Kidney tubule cell (primary cell): ENCODE results near the gene SLC52A3.

Experiments
- DNase-seq: peaks from one replicate; pipeline ENCODE4 v3.0.0-alpha.2; 2018; ENCODE audit warnings: low spot score

Gene SLC52A3

DNA sequence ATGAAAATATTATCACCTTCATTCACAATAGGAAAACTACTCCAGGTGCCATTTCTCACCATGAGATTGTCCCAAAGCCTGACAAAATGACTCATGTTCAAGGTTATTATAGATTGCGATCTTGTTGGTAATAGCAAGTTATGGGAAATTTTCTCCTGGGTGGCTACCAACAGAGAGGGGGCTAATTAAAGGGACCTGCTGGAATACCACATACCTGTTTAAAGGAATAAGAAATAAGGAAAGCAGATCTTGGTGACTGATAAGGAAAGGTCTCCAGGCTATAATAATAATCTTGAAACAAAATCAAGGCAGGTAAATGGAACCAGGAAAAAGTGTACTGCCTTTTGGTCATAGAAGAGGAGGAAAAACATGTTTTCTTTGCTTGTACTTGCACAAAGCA, 1.4 kb downstream of the SLC52A3 start:
- DNase-seq: no peak

DNA sequence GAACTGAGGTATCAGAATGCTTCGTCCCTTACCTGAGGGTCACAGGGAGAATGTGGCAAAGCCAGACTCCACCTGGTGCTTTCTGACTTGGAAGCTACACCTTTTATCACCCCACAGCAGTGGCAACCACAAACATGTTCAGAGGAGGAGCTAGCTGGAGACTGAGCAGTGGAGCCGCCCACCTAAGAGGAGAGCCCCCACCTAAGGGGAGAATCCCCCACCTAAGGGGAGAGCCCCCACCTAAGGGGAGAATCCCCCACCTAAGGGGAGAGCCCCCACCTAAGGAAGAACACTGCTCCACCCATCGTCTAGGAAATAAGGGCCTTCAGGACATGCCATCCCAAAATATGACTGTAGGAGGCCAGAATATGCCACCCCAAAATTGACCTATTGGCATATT, 4.0 kb downstream of the SLC52A3 start:
- no peak for DNase-seq

DNA sequence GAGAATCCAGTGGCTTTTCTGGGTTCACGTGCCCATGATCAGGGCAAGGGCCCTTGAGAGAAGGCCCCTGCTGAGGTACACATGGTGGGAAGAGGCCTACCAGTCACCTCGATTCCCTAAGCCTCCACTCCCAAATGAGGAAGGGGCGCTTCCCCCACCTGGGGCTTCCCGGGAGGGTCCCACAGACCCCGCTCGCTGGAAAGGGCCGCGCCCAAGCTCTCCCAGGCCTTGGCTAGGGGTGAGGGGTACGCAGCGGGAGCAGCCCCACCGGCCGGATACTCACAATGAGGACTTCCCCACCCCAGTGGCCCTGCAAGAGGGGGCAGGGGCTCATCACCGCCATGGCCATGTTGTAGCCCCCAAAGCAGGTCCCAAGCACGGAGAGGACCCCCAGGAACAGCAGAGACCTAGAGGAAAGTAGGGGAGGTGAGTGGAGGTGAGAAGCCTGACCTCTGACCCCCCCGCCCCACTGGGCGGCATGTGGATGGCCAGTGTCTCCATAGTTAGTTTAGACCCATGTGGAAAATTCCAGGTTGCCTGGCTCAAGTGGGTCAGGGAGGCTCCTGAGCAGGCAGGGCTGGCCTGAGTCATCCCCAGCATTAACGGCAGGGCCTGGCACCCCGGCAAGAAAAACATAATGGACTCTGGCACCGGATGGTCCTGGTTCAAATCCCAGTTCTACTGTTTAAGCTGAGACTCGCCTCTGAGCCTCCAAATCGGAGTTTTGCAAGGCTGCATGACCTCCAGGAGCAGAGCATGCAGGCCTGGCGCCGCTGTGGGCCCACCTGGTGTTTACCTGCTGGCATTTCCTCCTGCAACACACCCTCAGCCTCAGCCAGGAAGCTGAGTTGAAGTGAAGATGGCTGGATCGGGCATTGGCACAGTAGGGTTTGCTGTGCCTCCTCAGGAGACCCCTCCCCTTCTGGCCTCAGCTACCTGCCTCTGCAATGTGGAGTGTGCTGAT, 6.6 kb downstream of the SLC52A3 start:
- DNase-seq: no peak

DNA sequence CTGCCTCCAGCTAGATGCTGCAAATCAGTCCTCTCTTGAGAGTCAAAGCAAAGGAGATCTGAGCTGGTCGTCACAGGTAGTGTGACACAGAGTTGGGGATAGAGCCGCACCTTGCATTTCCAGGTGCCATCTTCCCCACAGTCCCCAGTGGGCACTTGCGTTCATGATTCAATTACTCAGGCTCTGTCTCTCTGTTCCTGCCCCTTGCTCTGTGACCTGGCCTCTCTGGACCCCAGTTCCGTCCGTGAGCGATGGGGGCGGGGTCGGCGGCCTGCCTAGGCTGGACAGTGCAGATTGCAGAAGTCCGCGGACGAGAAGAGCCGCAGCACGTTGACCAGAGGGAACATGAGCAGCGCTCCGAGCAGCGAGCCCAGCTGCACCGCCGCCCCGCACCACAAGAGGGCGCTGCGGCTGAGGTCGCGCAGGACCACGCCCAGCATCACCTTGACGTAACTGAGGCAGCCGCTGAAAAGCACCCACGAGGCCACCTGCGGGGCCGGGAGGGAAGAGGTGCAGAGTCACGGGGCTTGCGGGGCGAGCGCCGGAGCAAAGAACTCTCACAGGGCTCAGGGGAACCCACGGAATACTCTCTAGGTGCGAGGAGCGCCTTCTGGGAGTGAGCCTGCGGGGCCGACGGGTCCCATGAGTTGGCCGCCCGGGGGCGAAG, 7.4 kb downstream of the SLC52A3 start:
- DNase-seq: peak; percentile 44

DNA sequence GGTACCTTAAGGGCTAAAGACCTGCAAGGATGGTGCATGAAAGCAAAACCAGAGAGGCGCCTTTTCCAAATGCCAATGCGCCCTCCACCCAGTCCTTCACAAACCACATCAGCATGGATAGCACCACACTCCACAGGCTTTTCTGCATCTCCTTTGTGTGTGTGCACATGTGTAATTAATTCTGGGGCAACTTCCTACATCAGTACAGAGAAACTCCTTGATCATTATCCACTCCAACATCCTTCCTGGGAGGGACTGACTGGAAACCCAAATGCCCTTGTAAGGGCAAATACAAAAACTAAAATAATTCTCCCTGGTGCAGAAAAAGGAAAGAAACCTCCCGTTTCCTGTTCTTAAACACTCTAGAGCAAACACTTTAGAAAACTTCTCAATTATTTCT, 10.8 kb downstream of the SLC52A3 start:
- no peak for DNase-seq

DNA sequence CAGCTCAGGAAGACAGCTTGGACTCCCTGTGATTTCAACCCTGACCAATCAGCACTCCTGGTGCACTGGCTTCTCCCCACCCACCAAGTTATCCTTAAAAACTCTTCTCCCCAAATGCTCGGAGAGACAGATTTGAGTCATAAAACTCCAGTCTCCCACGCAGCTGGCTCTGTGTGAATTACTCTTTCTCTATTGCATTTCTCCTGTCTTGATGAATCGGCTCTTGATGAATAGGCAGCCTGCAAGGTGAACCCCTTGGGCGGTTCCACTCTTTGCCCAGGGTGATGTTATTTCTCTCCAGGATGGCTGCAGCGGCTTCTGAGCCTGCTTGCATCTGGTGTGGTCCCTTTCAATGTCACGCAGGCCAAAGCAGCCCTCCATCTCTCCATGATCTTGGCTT, 12.4 kb downstream of the SLC52A3 start:
- DNase-seq: no peak

DNA sequence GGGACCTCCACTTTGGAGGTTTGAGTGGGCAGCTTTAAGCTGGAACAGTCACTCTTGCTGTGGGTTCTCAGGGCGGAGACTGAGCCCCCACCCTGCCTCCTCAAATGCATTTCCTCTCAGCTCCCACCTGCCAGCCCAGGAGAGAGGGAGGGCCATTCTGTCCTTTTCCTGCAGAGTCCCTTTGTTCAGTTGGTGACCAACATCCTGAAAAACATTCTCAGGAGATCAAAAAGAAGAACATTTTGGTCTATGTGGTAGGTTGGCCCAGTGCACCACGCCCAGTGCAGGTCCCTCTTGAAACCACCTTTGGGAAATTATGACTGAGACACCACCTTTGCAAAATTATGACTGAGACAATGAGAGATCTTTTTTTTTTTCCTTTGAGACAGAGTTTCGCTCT, 13.4 kb downstream of the SLC52A3 start:
- DNase-seq: no peak

DNA sequence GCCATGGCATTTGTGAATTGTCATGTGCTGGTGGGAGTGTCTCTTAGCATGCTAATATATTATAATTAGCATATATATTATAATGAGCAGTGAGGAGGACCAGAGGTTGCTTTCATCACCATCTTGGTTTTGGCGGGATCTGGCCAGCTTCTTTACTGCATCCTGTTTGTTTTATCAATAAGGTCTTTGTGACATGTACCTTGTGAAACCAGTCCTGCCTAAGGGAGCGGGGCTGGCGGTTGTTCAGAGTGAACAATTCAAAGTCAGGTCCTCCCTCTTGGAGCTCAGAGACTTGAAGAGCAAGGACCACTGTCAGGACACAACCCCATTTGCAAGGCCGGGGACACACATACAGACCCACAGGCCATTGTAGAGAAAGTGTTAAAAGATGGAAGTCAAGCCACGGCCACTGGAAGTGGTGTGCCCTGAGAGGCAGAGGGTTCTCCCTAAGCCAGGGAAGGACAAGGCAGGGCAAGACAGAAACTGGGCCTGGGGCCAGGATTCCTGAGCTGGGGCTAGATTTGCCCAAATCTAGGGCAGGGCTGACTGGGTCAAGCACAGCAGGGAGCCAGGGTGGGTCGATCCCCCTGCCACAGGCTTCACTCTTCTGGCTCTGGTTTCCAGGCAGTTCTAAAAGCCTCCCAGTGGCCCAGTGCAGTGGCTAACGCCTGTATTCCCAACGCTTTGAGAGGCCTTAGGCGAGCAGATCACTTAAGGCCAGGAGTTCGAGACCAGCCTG, 14.2 kb downstream of the SLC52A3 start:
- DNase-seq: no peak

DNA sequence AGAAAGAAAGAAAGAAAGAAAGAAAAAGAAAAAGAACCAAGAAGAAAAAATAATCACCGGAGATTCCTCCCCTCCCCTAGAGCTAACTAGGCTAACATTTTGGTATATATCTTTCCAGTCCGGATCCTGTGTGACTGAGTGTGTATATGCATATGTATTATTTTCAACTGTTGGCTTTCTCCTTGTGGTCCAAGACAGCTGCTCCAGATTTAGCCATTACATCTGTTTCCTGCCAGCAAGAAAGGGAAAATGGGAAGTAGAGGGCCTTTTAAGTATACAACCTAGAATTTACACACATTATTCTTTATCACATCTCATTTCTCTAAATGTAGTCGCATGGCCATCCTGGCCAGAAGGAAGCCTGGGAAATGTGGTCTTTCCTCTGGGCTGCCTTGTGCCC, 15.2 kb downstream of the SLC52A3 start:
- no peak for DNase-seq

DNA sequence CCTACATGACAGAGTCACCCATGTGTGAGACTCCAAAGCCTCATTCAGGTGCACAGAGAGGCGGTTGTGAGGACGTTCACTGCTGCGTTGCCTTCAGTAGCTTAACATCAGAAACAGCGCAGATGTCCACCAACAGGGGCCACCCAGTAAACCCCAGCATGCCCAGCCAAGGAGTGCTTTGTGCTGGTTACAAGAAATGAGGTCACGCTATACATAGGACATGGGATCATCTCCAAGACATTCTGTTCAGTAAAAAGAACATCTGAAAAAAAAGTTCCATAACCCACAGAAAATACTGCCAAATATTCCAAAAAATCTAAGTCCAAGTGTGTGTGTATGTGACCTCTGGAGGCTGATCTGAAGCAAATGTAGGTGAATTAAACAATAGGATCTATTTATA, 16.0 kb downstream of the SLC52A3 start:
- DNase-seq: no peak

DNA sequence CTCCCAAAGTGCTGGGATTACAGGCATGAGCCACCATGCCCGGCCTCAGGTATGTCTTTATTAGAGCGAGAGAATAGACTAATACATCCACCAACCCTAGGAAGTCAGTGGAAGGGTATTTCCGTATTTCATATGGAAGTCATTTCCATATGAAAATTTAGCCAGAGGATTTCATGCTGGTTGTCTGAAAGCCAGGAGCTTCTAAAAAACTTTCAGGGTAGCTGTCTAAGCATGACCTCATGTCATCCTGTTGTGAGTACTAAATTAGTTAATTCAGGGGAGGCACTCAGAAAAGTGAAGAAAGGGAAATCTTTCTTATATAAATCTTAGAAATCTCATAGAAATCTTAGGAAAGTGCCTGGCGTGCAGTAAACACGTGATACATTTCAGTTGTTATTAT, 16.5 kb downstream of the SLC52A3 start:
- DNase-seq: no peak

DNA sequence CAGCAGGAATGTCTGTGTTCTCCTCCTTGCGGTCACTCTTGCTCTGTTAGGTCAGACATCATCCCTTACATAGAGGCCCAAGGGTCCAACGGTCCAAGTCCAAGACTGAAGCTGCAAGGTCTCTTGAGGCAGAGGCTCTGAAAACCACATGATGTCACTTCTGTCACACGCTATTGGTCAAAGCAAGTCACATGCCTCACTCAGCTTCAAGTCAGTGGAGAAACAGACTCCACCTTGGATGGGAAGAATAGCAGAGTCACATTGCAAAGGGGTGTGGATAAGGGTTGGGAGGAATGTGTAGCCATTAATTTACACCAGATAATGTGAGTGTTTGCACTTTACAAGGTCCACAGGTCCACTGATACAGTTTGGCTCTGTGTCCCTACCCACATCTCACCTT, 17.5 kb downstream of the SLC52A3 start:
- no peak for DNase-seq

DNA sequence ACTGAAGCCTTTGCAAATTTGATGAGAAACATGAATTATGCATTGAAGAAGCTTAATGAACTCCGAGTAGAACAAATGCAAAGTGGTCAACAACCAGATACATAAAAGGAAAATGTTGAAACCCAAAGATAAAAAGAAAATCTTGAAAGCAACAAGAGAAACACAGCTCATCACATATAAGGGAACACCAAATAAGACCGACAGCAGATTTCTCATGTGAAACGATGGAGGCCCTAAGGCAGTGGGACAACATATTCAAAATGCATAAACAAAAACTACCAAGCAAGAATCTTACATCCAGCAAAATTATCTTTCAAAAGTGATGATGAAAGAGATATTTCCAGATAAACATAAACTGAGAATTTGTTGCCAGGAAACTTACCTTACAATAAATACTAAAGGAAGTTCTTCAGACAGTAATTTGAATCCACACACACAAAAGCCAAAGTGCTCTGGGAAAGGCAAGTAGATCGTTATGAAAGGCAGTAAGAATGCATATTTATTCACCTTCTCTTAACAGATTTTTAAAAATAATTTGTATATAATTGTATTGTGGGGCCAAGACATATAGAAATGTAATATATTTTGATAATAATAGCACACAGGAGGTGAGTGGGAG, 22.5 kb downstream of the SLC52A3 start:
- DNase-seq: no peak

DNA sequence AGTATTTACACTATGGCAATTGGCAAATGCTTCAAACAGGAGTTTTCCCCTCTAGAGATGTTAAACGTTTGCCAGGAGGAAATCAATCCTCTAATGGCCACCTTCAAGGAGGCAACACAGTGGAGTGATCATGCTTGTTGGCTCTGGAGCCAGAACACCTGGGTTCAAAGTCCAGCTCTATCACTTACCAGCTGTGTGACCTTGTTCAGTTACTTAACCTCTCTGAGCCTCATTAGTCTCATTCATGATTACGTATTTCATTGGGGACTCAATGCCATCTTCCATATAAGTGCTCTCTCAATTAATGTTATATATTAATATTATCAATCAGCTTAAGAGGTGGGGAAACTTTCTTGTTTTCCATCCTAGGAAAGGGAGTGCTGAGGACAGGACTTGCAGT, 26.1 kb downstream of the SLC52A3 start:
- no peak for DNase-seq

DNA sequence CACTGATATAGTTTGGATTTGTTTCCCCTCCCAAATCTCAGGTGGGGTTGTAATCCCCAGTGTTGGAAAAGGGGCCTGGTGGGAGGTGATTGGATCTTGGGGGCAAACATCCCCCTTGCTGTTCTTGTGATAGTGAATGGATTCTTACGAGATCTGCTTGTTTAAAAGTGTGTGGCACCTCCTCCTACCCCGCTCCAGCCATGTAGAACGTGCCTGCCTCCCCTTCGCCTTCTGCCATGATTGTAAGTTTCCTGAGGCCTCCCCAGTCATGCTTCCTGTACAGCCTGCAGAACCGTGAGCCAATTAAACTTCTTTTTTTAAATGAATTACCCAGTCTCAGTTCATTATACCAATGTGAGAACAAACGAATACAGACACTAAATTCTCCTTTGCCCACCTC, 26.7 kb downstream of the SLC52A3 start:
- DNase-seq: no peak

DNA sequence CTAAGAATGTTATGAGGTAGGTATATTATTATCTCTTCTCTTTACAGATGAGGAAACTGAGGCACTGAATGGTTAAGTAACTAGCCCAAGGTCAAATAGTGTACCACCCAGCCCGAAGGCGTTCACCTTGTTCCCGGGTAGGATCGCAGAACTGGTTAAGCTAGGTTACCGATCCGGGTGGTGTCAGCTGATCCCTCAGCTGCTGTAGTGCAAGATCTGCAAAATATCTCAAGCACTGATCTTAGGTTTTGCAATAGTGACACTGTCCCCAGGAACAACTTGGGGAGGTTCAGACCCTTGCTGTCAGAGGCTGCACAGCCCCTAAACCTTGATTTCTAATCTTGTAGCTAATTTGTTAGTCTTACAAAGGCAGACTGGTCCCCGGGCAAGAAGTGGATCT, 28.1 kb downstream of the SLC52A3 start:
- DNase-seq: no peak

DNA sequence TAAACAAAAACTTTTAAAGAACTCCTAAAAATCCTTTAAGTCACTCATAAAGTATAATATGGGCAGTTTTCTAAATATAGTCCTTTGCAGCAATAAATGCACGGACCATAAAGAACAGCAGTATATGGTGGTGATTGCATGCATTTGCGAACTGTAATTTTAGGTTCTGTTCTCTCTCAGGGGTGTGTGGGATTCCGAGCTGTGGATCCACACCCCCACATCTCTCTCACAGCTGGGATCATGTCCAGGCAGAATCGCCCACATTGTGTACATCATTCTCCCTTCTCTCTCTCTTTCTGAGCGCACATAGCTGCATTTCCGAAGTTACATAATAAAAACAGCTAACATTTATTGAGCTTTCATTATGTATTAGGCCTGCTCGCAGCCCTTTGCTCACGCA, 28.6 kb downstream of the SLC52A3 start:
- DNase-seq: no peak

DNA sequence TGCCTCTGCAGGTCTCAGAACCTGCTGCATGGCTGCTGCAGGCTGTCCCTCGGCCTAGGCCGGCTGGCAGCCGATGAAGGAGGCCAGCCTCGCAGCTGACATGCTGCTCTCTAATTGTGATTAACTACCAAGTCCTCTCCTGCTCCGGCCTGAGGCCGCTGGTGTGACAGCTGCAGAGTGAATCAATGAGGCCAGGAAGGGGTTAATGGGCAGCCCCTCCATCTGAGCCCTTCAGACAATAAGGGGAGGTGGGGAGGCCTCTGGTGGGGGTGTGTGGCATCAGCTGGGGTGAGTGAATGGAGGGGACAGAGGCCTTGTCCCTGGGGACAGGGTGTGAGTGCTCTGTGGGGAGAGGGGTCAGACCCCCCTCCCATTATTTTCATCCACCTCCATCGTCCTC, 34.4 kb downstream of the SLC52A3 start:
- no peak for DNase-seq

DNA sequence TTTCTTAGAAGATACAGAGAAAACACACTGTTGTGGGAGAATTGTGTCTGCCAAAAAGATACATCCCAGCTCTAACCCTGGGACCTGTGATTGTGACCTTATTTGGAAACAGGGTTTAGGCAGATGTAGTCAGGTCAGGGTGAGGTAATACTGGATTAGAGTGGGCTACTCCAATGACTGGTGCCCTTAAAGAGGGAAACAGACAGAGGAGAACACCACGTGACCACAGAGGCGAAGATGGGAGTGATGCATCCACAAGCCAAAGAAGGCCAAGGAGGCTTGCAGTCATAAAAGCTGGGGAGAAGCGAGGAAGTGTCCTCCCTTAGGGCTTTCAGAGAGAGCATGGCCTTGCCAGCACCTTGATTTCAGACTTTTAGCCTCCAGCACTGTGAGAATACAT, 35.6 kb downstream of the SLC52A3 start:
- DNase-seq: no peak

DNA sequence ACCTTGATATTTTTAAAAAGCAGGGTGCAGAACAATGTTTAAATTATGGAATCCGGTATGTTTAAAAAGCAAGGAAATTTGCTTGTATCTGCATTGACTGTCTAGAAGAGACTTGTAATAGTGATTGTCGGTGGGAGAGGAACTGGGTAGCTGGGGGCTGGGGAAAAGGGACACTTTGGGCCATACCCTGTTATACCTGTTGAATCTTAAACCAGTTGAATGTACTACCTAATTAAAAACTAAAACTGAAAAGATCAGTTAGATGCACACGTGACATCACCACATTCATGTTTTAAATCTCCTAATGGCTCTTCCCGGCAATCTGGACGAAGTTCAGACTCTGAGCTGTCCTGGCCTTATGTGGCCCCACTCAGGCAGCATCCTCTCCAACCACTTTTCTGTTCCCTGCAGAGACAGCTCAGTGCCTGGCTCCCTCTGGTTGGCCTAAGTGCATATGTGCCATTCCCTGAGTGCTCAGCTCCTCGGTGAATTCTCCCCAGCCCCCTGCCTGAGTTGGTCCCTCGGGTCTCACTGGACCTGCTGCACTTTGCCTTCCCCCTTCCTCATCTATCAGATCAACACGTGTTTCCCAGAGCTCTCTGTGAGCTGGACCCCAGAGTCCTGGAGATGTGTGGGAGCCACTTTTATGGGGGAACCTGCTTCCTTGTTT, 36.3 kb downstream of the SLC52A3 start:
- DNase-seq: no peak

DNA sequence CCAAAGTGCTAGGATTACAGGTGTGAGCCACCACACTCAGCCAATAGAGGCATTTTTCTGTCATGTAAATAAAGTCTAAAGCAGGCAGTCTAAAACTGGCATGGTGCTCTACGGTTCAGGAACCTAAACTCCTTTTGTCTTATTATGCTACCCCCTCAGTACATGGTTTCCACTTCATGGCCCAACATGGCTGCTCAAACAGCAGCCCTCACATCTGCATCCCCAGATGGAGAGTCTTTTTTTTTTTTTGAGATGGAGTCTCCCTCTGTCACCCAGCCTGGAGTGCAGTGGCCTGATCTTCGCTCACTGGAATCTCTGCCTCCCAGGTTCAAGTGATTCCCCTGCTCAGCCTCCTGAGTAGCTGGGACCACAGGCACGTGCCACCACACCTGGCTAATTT, 38.3 kb downstream of the SLC52A3 start:
- no peak for DNase-seq
